Suppressor macrophage (primary cell): ENCODE data around the gene AGPAT2.
A peak's percentile ranks its signal among the peaks of the same experiment; 100 is the strongest.

ENCODE experiments used
- DNase-seq, 4 experiments: peaks; one replicate each; pipeline ENCODE4 v3.0.0-alpha.2; 2020 to 2022

Gene AGPAT2

DNA sequence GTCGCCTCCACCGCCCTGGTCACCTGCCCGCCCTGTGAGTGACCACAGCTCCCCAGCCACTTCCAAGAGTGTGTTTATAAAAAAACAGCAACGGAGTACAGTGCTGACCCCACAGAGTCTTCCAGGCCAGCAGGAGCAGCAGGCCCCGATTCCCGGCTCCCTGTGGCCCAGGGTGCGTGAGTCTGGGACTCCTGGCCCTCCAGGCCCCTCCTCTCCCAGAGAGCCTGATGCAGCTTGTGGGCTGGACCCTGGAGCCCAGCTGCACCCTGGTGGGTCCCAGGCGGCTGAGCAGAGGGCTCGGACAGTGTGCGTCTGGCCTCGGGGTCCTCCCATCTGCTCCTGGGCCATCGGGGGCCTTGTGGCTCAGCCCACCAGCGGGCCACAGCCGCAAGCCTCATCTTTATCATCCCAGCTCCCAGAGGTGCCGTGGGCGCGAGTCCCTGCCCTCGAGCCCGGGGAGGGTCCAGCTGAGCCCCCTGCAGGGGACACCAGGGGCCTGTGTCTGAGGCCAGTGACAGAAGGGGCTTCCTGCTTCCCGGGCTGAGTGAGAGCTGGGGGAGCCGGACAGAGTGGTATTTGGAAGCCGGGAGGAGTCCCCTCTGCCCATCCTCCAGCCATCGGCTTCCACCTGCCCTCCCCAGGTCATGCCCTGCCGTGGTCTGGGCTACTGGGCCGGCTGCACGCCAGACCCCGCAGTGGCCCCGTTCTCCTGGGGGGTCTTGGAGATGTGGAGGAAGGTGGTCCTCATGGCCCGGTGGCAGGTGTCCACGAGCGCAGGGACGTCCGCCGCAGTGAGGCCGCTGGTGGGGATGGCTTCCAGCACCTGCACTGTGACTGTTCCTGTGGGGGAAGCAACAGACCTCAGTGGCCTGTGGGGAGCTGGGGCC, 13.9 kb downstream of the AGPAT2 start:
- DNase-seq = no peak

DNA sequence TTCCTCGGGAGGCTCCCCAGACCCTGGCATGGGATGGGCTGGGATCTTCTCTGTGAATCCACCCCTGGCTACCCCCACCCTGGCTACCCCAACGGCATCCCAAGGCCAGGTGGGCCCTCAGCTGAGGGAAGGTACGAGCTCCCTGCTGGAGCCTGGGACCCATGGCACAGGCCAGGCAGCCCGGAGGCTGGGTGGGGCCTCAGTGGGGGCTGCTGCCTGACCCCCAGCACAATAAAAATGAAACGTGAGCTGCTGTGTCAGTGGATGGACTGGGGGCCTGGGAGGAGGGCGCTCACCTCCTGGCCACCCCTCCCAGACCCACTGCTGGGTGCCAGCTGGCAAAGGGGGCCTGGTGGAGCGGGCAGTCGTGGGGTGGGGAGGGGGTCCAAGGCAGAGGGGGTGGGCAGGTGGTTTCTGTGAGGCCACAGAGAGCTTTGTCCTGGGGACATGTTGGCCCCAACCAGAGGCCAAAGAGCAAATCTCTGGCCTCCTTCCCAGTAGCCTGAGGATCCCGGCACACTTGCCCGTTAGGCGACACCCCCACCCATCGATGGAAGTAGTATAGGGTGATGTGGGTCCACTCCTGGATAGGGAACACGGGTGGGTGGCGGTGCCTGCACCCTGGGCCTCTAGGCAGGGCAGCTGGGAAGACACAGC, 14.7 kb downstream of the AGPAT2 start:
- DNase-seq = no peak

DNA sequence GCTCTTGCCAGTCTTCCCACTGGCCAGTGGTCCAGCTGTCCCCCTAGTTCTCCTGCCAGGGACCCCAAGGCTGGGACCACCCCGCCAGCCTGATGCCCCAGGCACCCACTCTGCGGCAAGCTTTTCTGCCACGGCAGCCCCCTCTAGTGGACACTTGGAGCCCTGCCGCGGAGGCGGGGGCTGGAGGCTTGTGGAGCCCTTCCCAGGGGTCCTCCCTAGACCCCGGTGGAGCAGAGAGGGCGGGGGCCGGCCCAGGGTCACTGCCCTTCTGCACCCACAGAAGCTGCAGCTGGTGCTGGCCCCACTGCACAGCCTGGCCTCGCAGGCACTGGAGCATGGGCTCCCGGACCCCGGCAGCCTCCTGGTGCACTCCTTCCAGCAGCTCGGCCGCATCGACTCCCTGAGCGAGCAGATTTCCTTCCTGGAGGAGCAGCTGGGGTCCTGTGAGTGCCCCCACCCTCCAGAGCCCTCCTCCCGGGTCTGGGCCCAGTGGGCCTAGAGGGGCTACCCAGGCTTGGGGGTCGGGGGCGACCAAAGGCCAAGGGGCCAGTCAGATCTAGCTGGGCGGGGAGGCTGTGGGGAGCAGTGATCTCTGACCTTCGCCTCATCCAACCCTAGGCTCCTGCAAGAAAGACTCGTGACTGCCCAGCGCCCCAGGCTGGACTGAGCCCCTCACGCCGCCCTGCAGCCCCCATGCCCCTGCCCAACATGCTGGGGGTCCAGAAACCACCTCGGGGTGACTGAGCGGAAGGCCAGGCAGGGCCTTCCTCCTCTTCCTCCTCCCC, 15.4 kb downstream of the AGPAT2 start:
- DNase-seq = peak; percentile 42 to 72 (median 57)

DNA sequence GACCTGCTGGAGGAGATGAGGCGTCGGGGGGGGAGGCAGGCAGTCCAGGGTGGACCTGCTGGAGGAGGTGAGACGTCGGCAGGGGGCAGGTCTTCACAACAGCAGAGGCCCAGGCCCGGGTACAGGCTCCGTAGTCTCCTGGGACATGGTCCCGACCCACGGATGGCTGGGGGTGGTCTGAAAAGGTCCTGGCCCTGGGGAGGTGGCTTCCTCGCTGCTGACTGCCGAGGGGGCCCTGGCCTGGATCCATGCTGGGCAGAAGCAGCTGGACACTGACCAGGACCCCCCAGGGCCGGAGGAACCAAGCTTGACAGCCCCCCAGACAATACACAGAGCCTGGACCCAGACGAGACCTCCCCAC, 16.0 kb downstream of the AGPAT2 start:
- DNase-seq = no peak

DNA sequence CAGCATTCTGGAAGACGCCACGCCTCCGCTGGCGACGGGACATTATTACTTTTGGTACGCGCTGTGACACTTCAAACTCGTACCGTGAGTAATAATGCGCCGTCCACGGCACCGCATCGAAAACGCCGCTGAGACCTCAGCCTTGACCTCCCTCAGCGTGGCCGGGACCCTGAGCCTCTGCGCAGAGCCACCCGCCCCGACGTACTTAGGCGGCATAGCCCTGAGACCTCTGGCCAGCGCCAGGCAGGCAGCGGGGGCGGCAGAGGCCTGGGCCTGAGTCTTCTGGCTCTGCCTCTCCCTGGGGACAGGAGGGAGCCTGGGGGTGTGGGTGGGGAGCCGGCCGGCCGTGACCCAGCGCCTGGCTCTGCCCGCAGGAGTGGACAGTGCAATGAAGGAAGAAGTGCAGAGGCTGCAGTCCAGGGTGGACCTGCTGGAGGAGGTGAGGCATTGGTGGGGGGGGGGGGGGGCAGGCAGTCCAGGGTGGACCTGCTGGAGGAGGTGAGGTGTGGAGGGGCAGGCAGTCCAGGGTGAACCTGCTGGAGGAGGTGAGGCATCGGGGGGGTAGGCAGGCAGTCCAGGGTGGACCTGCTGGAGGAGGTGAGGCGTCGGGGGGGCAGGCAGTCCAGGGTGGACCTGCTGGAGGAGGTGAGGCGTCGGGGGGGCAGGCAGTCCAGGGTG, 16.5 kb downstream of the AGPAT2 start:
- no peak for DNase-seq

DNA sequence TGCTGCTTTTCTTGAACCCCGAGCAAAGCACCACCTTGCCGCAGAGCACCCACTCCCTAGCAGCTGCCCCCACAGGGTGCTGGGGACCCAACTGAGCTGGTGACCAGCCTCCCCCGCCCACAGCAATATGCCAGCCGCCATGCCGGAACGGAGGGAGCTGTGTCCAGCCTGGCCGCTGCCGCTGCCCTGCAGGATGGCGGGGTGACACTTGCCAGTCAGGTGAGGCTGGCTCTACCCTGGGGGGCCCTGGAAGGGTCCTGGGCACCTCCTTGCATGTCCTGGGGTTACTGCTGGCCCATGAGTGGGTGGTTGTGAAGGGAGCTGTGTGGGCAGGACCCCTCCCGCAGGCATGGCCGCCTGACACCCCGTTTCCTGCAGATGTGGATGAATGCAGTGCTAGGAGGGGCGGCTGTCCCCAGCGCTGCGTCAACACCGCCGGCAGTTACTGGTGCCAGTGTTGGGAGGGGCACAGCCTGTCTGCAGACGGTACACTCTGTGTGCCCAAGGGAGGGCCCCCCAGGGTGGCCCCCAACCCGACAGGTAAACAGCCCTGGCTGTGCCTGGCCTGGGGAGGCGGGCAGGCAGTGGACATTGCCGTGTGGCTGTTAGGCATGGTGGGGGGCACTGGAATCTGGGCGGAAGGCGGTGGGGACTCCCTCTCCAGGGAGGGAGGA, 17.3 kb downstream of the AGPAT2 start:
- no peak for DNase-seq

DNA sequence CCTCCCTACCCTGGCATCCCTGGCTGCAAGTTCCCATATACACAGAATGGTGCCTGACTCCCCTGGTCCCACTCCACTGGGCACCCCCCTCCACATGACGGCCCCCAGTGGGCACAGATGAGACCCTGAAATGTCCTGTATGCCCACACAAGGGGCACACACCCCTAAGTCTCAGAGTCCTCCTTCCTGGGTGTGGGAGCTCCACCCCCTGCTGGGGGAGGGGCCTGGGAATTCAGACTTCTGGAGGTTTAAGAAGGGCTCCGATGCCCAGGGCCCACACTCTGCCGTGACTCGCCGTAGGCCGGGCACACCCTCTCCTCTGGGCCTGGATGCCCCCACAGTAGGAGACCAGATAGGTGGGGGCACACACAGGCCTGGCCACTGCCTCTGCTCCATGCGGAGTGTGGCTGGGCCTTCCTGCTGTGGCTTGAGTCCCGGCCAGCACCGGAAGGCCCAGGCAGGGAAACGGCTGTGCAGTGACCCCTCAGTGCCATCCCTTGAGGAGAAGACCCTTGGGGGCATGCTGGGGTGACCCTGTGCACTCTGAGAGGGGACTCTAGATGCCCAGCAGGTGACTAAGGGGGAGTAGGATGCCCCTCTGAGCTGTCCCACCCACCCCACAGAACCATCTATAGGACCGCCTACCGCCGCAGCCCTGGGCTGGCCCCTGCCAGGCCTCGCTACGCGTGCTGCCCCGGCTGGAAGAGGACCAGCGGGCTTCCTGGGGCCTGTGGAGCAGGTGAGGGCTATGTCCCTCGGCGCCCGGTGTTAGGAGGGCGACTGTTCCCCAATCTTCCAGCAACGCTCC, 18.1 kb downstream of the AGPAT2 start:
- DNase-seq = peak in 1 of 4 experiments; percentile 35

DNA sequence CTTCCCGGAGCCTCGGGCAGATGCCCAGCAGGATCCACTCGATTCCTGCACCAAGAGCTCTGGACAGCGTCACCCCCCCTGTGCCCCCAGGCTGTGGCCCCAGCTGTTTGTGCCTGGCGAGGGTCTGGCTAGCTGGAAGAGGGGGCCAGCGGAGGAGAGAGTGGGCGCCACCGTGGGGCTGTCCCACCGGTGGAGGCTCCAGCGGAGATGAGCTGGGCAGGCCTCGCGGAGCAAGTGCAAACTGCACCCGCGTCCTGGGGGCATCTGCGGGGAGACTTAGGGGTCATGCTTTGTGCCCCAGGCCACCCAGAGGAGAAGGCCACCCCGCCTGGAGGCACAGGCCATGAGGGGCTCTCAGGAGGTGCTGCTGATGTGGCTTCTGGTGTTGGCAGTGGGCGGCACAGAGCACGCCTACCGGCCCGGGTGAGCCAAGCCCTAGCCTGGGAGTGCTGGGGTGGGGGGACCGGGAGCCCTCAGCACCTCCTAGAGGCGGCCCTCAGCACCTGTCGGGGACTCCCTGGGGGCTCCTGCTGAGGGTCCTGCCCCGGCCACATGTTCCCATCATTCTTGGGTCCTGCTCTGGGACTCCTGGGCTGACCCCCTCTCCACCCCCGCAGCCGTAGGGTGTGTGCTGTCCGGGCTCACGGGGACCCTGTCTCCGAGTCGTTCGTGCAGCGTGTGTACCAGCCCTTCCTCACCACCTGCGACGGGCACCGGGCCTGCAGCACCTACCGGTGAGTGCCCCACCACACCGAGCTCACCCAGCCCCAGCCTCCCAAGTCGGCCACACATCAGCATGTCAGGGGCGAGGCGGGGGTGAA, 19.1 kb downstream of the AGPAT2 start:
- DNase-seq = no peak

DNA sequence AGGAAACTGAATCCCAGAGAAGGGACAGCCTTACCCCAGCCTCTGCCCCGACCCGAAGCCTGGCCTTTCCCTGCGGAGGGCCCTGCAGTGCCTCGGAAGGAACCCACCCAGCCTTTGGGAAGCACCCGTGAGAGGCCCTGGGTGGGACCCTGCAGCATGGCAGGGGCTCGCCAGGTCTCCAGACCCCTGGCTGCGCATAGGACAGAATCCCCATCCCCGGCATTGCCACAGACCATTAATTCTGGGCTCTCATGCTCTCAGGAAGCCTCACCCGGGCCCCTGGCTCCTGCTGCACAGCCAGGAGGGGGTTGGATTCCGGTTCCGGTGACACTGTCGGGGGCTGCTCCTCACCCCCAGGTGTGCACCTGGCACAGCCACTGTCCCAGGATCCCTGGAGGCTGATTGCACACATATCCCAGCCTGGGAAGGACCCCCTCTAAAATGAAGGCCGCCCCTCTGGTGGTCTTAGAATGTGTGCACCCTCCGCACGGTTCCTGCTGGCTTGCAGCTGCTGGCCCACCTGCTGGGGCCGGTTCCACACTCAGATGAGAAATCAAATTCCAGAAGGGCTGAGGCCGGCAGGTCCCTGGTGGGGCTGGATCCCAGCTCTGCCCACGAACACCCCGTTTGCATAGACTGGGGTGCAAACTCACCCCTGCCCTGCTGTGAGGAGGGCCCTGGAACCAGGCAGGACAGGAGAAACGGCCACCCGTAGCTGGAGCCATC, 19.9 kb downstream of the AGPAT2 start:
- no peak for DNase-seq

DNA sequence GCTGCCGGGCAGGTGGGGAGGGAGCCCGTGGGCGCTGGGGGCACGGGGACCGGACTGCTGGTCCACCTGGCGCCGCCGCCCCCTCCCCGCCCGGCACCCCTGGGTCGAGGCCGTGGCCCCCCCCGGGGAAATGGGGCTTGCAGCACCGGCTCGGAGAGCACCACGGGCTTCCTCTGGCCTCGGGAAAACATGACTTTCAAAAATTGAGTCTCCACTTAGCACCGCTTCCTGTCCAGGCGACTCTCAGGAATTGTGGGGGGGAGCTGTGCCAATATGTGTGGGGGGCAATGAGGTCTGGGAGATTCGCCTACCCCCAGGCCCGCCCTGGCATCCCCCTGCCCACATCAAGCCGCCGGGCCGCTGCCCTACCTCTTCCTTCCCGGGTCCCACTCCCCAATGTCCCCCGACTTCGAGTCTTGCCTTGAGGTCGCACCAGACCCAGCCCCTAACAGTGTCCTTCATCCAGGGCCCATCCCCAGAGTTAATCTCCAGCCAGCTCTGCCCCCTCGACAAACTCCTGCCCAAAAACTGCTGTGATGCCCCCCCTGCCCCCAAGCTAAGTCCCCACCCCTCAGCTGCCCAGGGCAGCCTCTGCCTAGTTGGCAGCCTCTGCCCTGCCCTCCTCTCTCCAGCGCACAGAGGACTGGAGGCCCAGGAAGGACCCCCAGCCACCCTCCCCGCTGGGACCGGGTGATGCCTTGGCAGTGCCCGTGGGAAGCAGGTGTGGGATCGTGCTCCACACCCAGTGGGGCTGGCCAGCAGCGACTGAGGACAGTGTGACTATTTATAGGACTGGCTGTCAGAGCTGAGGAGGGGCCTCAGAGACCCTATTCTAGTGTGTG, 20.7 kb downstream of the AGPAT2 start:
- DNase-seq = peak in 2 of 4 experiments; percentile 40 to 41

DNA sequence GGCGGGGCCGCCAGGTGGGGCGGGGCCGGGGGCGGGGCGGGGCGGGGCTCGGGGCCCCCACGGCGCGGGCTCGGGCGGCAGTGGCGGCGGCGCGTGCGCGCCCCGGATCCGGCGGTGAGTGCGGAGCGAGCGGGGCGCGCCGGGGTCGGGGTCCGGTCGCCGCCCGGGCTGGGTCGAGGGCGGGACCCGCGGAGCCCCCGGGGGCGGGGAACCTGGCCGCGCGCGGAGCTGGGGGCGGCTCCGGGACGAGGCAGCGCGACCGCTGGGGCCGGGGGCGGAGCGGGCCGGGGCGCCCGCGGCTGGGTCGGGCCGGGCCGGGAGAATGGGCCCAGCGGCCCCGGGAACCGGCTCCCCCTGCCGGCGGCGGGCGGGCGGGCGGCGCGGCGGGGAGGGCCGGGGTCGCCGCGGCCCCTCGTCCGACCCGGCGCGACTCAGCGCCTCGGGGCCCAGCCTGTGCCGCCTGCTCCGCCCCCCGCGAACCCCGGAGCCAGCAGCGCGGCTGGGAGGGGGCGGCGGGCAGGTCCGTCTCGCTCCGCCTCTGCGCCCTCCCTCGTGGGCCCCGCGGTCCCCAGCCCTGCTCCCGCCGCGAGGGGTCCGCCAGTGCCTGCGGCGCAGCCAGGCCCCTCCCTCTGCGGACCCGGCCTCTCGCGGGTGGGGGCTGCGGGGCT, 21.4 kb downstream of the AGPAT2 start:
- DNase-seq = peak in 2 of 4 experiments; percentile 46 to 63

DNA sequence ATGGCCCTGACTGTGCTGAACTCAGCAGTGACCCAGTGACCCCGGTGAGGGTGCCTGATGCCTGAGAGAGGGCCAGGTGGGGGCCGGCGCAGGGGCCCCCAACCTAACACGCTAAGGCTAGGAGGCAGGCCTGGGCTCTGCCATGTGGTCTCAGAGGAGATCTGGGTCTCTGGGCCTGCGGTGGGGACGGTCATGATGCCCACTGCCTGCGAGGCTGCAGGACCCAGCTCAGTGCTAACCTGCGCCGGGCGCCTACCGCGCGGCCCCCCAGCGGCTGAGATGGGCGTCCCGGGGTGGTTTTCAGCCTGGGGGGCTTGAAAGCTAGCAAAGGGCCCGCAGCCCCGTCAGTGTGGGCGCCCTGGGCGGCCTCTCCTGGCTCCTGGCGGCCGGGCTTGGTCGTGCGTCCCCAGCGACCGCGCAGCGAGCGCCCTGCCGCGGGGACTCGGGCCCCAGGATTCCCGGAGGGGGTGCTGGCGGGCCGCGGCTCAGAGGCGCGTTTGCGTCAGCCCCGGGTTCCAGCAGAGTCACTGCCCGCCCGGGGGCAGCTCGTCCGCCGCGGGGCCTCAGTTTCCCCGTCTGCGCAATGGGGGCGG, 22.1 kb downstream of the AGPAT2 start:
- peak; percentile 55 to 79 (median 64) for DNase-seq

DNA sequence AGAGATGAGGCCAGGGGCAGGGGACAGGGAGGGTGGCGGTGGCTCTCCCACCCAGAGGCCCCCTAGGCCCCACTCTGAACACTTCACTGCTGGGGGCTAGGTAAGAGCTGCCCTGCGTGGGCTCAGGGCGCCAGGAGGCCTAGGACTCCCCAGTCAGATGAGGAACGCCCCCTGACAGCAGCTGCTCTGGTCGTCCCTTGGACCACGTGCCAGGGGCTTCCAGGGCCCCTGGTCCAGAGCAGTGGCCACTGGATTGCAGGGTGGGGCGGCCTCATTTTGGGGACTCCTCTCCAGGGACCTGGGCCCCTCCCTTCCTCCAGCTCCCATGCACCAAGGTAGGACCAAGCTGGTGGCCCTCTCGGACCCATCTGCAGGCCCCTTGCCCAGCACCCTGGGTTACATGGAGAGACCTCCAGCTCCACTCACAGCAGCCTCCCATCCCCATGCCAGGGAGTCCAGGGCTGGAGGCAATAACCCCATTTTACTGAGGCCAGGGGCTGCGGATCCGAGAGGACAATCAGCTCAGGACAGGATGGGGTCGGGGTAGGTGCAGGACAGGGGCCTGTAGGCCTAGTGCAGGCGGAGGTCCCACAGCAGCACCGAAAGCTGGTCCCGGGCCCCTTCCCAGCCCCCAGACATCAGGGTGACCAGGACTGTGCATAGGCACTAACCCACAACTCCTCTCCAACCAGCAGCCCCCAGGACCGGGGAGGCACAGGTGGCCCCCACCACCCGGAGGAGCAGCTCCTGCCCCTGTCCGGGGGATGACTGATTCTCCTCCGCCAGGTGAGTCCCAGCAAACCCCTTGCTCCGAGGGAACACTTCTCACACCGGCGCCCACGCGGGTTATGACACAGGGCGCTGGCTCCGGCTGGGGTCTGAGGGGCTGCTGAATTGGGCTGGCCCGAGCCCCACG, 23.0 kb downstream of the AGPAT2 start:
- peak in 1 of 4 experiments; percentile 1 for DNase-seq

DNA sequence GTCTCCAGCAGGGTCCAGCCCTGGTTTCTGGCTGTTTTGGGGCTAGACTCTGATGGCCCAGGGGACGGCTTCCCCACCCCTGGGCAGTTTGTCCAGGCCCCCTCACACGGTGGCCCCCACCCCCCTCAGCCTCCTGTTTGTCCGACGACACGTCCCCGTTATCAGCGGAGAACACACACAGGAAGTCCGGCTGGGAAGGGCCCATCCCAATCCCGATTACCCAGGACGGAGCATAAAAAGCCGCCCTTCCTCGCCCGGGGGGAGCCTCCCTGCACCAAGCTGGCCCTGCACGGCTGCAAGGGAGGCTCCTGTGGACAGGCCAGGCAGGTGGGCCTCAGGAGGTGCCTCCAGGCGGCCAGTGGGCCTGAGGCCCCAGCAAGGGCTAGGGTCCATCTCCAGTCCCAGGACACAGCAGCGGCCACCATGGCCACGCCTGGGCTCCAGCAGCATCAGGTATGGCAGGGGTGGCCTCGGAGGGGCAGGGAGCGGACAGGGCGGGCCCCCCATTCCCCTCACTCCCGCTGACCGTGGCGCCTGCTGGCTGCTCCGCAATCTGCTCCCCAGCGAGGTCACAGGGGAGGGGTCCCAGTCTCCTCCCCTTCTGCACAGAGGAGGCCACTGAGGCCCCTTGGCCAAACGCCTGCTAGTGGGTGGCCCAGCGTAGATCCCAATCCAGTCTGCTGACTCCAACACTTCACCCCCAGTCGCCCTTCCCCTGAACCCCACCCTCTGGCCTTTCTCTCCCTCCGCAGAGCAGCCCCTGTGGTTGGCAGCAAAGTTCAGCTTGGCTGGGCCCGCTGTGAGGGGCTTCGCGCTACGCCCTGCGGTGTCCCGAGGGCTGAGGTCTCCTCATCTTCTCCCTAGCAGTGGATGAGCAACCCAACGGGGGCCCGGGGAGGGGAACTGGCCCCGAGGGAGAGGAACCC, 24.3 kb downstream of the AGPAT2 start, which contains the start of gene EGFL7:
TSS of gene EGFL7 (plus strand) at position 261 of the 926 bp plus-strand sequence. CDS start 5,367 bp downstream, outside the sequence.
- DNase-seq = peak in 1 of 4 experiments; percentile 2

DNA sequence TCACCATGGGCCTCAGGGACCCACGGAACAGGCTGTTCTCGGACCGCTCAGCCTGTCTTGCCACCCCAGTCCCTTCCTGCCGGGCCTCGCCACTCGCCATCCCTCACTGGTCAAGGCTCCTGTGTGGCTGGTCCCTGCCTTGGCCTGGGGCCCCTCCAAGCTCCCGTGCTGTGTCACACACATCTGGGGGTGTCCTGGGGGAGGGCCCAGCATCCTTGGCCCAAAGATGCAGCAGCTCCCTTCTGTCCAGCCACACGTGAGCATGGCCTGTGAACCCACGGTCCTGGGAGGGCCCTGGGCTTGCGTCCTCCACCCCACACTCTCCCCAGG, 25.0 kb downstream of the AGPAT2 start:
- DNase-seq = no peak
